ENCODE data around the gene CLDN5.

DNA sequence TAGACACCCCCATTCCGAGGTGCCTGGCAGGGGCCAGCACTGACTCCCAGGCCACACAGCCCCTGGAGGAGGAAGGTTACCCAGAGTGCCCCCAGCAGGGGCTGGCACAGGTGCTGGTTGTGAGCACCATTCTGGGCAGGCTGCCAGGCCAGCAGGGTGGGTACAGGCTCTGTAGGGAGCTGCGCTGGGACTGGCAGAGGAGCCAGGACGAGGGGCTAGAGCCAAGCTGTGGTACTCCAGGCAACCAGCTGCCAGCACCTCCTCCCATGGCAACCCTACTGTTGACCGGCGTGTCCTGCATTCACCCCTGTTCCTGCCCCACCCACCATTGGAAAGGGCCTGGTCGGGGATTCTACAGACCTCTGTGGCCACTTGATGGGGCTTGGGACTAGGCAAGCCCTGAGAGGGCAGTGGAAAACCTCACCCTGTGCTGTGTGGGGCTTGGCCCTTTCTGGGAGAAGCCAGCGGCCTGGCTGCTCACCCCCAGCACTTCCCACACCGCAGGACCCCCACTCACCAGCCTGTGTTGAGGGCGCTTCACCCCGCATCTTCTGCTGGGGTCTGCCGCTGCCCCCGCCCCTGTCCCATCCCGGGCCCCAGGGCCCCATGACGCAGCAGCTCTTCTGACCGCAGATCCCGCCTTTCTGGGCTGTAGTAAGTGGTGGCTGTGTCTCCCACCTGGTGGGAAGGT, 1.9 kb downstream of the CLDN5 start:
- TF ChIP-seq, protein P1, sequence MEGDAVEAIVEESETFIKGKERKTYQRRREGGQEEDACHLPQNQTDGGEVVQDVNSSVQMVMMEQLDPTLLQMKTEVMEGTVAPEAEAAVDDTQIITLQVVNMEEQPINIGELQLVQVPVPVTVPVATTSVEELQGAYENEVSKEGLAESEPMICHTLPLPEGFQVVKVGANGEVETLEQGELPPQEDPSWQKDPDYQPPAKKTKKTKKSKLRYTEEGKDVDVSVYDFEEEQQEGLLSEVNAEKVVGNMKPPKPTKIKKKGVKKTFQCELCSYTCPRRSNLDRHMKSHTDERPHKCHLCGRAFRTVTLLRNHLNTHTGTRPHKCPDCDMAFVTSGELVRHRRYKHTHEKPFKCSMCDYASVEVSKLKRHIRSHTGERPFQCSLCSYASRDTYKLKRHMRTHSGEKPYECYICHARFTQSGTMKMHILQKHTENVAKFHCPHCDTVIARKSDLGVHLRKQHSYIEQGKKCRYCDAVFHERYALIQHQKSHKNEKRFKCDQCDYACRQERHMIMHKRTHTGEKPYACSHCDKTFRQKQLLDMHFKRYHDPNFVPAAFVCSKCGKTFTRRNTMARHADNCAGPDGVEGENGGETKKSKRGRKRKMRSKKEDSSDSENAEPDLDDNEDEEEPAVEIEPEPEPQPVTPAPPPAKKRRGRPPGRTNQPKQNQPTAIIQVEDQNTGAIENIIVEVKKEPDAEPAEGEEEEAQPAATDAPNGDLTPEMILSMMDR (IDR thresholded peaks at IDR 0.05): no peak
- no peak for TF ChIP-seq POLR2A (IDR thresholded peaks at IDR 0.05)
